GM21360 (cell line): ENCODE results near the gene UBE2E1.

ENCODE experiments used
- ATAC-seq: cut with Tn5 transposase; IDR thresholded peaks from one replicate; pipeline ENCODE4 v1.9.1; 2021; ENCODE audit warnings: mild to moderate bottlenecking, moderate library complexity; ENCODE audit not compliant: unreplicated experiment

Gene UBE2E1

GRCh38 chr3:23793528-23794134, 12.1 kb upstream of the UBE2E1 start:
- no peak for ATAC-seq

- ATAC-seq = no peak
These were observed 10.7 kb upstream of the UBE2E1 start for GRCh38 chr3:23795096-23795495.

DNA sequence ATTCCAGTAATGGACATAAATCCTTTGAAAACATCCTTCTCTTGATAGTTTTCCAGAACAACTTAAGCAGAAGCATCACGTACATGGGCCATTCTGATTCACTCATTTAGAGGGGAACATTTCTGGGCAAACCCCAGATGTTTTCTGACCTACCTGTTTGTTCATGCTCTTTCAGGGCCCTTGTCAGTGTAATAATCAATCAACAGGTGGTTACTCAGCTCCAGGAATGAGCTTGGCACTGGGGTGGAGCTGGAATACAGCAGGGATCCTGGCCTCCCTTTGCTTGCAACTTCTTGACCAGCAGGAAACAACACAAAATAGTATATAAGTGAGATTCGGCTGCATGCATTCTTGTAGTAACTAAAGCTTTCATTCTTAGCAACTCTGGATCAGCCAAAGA, 9.2 kb upstream of the UBE2E1 start:
- no peak for ATAC-seq

GRCh38 chr3:23797491-23797890, 8.3 kb upstream of the UBE2E1 start:
- ATAC-seq = peak; percentile 88

DNA sequence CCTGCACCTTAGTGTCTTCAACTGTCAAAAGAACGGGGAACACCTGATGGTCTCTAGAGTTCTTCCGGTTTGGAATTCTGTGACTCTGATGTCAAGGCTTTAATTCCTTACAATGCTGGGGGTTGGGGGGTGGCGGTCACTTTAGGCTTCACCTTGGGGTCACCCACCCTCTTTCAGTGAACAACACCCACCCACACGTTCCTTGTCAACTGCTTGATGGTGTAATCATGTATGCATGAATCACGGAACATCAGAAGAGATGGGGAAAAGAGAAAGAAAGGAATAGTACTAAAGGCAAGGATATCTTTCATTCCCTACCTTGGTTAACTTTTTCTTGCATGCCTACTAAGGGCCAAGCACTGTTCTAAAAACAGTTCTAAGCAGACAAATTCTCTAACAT, 7.3 kb upstream of the UBE2E1 start:
- no peak for ATAC-seq

DNA sequence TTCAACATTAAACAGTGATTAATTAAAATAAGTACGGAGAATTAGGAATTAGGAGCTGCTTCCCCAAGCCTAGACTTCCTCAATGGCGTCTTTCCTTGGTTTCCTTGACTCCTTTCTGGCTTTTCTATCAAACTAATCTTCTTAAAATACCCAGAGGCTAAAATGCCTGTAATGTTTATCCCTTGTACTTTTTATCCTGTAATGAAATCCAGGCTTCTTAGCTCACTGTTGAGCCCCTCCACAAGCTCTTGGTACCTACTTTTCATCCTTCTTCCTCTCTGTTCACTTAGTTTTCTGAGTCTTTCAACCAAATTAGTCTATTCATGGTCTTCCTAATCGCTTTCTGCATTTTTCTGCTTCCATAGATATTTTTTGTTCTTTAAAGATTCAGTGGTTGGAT, 6.9 kb upstream of the UBE2E1 start:
- ATAC-seq = no peak

GRCh38 chr3:23800731-23801130, 5.0 kb upstream of the UBE2E1 start:
- no peak for ATAC-seq

DNA sequence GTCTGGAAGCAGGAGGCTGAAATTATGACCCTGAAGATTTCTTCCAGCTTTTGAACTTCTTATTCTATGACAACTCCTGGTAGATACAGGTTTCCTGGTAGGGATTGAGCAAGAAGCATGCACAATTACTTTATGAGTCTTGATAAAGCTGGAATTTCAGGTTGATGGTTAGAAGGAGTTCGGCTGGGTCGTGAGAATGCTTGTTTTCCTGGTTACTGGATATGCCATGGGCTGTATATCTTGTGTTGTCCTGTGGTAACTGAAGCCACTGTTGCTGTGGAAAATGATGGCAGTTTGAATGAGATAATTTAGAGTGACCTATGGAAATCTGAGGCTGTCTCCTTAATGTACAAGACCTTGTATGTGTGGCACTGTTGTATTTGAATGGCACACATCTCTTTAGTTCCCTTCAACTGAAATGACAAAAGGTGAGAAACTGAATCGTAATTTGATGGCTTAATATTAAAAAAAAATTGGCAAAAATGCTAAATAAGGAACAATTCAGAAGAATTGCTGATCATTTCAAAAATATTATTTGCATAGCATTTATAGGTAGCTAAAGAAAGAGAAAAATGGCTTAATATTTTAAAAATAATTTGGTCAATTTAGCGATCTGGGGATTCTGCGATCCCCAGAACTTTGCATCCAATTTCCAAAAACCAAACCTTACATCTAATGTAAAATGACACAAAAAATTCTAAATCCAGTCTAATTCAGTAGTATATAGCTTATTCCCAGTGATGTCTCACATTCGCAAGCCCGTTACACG, 1.1 kb upstream of the UBE2E1 start:
- no peak for ATAC-seq

GRCh38 chr3:23805210-23805632, 534 bp upstream of the UBE2E1 start:
- ATAC-seq = no peak

DNA sequence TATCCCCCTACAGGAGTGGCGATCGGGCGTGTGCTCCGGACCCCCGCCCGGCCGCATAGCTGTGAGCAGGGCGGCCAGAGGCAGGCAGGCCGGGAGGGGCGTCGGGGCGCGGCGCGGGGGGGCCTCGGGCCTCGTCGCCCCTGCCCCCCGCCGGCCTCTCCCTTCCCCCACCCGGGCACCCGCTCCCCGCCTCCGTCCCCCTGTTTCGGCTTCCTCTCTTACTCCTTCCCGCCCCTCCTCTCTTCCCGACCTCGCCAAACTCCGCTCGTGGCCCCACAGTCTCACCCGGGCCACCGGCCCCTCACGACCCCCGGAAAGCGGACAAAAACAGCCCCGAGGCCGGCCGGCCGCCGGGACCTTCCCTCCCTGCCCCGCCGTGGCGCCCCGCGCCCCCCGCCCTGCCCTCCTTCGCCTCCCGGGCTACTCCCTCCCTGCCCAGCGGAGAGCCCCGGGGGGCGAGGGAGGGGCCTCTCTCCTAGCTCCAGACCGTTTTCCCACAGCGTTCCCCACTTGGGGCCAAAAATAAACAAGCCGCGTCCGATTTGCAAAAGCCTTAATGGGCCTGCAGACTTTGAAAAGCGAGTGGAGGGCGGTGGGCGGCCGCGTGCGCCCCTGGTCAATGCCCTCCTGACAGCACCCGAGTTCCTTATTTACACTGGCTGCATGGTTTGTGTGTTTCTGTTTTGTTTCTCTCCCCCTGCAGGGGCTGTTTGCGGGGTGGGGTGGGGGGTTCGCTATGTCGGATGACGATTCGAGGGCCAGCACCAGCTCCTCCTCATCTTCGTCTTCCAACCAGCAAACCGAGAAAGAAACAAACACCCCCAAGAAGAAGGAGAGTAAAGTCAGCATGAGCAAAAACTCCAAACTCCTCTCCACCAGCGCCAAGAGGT, 1.0 kb downstream of the UBE2E1 start:
- no peak for ATAC-seq

GRCh38 chr3:23807424-23808015, 1.8 kb downstream of the UBE2E1 start:
- no peak for ATAC-seq

GRCh38 chr3:23808525-23808924, 2.8 kb downstream of the UBE2E1 start:
- no peak for ATAC-seq

DNA sequence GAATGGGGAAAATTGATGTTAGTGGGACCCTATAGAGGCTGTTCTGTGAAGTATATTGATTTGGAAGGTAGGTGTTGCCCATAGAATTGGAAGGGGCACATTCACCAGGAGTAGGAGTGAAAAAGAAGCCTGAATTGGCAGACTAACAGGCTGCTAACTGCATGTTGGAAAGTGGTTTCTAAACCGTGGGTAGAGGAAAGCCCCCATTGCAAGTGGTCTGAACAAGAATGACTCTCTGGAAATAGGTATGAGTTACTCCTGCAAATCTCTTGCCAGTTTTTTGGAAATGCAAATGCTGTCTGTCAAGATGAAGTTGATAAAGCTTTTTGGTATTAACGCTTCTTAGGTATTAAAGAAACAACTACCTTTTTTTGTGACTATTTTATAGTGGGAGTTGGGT, 3.5 kb downstream of the UBE2E1 start:
- ATAC-seq = no peak

DNA sequence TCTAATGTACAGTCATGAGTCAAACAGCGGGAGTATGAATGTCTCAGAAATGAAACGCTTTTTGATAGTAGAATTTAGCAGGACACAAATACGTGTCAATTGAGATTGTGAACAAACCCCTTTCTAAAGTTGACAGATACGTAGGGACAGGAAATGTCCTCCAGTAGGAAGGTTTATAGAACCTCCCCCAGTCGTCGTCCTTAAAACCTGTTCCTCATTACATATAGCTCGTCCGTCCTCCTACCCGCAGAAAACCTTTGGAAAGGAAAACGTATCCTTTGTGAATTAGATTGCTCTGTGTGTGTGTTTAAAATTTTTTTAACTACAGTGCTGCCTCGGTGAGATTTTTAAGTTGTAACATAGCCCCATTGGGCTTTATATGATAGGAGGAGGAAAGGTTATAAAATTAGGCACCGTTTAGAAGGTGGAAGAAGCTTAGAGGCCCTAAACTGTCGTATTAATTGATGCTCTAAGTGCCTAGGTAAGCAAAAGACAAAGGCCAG, 4.1 kb downstream of the UBE2E1 start:
- no peak for ATAC-seq

DNA sequence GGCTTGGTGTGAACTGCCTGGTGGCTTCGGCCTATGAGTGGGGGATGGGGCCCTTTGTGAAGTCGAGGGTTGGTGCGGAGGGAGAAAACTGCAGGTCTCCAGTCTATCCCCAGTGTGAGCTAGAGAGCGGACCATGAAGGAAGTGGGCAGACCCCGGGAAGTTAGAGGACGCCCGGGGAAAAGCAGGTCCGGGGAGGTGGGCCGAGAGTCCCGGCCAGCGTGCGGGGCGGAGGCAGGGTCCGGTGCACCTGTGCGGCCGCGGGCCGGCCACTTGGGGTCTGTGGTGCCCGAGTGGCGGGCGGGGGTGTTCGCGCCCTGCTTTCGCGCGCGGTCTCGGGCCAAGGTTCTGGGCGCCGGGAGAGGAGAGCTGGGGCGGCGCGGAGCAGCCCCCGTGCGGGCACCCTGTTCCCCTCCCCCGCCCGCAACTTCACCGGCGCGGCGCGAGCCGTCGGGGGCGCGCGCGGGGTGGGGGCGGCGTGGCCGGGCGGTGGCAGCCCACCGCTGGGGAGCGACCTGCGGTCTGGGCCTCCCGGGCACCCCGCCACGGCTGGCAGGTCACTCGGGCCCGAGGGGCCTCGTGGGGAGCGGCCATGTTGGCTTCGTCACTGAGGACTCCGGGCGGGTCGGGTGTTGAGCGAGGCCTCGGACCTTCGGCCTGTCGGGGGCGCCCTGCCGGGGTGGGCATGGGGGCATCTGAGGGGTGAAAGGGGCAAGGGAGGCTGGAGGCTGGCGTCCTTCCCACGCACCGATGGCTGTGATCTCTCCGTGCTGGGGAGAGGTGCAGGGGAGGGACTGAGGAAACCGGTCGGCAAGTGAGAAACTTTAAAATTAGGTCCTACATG, 4.8 kb downstream of the UBE2E1 start:
- ATAC-seq = peak; percentile 24

GRCh38 chr3:23811185-23811527, 5.4 kb downstream of the UBE2E1 start:
- ATAC-seq = no peak

DNA sequence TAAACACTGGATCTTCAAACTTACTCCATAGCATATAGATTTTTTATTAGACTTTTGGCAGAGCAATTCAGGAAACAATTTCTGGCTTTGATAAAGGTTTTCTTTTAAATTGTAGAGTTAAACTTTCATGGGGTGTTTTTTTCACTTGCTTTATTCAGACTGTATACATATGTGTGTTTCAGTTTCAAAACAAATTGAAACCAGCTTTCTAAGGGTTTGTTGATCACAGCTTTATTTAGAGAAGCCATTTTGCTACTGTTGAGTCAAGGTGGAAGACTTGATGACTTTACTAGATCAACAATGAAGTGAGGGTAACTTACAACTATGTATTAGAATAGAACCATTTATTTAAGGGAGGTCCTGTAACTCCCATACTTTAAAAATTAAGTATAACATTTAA, 6.2 kb downstream of the UBE2E1 start:
- peak; percentile 39 for ATAC-seq

GRCh38 chr3:23815879-23816278, 10.1 kb downstream of the UBE2E1 start:
- ATAC-seq = no peak

- ATAC-seq = no peak
These were observed 11.0 kb downstream of the UBE2E1 start for GRCh38 chr3:23816721-23817120.

- no peak for ATAC-seq
These were observed 11.9 kb downstream of the UBE2E1 start for GRCh38 chr3:23817508-23818223.
